ENCODE data around the gene GDPD1.

Gene GDPD1

GRCh38 chr17:59181481-59181880 is 38.8 kb upstream of the GDPD1 start:
- DNase-seq (ENCODE audit: low read depth) = no peak
- no peak overlapping the region for H3K4me3 ChIP-seq (ENCODE audit: low read depth, low read length)
- TF ChIP-seq, protein P1, sequence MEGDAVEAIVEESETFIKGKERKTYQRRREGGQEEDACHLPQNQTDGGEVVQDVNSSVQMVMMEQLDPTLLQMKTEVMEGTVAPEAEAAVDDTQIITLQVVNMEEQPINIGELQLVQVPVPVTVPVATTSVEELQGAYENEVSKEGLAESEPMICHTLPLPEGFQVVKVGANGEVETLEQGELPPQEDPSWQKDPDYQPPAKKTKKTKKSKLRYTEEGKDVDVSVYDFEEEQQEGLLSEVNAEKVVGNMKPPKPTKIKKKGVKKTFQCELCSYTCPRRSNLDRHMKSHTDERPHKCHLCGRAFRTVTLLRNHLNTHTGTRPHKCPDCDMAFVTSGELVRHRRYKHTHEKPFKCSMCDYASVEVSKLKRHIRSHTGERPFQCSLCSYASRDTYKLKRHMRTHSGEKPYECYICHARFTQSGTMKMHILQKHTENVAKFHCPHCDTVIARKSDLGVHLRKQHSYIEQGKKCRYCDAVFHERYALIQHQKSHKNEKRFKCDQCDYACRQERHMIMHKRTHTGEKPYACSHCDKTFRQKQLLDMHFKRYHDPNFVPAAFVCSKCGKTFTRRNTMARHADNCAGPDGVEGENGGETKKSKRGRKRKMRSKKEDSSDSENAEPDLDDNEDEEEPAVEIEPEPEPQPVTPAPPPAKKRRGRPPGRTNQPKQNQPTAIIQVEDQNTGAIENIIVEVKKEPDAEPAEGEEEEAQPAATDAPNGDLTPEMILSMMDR (conservative IDR thresholded peaks at IDR 0.05; ENCODE audit: low read depth, low read length) = no peak

- TF ChIP-seq, protein P1 (conservative IDR thresholded peaks at IDR 0.05; ENCODE audit: low read depth, low read length) = no peak
- no peak overlapping the region for H3K4me3 ChIP-seq (ENCODE audit: low read depth, low read length)
- no peak for DNase-seq (ENCODE audit: low read depth)
Observed at GRCh38 chr17:59185997-59186396, 34.3 kb upstream of the GDPD1 start.

GRCh38 chr17:59186850-59187249 is 33.5 kb upstream of the GDPD1 start:
- no peak overlapping the region for H3K4me3 ChIP-seq (ENCODE audit: low read depth, low read length)
- DNase-seq (ENCODE audit: low read depth) = no peak
- TF ChIP-seq, protein P1 (conservative IDR thresholded peaks at IDR 0.05; ENCODE audit: low read depth, low read length) = no peak

DNA sequence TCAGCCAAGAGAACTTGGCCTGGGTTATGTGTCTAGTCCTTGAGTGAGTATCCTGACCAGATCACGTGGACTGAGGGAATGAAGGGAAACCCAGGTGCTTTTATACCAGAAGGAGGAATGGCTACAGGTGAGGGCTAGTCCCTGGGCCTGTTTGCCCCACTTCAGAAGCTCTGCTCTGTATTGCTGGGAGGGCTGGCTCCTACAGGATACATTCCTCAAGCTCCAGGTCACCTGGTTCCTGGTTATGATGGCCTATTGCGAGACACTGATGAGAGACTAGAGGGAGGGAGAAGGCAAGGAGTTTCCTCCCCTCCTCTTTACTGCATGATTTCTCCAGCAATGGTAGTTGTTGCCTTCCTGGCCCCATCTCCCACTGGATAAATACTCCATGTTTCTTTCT is 29.5 kb upstream of the GDPD1 start:
- H3K4me3 ChIP-seq (ENCODE audit: low read depth, low read length) = no peak overlapping the region
- DNase-seq (ENCODE audit: low read depth) = no peak
- TF ChIP-seq, protein P1 (conservative IDR thresholded peaks at IDR 0.05; ENCODE audit: low read depth, low read length) = no peak

DNA sequence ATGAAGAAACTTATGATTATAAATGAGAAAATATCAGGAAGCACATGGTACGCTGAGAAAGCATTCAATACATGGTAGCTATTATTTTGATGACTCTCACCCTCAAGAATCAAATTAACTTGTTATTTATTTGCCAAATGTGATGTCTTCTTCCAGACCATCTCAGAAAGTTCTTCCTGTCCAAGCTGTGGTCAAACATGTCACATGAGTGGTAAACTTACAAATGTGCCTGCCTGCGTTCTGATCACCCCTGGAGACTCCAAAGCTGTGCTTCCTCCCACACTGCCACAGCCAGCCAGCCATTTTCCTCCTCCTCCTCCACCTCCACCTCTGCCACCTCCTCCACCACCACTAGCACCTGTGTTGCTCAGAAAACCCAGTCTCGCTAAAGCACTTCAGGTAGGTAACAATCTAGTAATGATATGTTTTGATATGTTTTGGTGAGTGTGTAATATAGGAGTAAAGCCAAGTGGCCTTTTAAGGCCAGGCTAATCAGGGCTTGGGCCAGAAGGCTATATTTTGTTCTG is 26.9 kb upstream of the GDPD1 start:
- H3K4me3 ChIP-seq (ENCODE audit: low read depth, low read length) = no peak overlapping the region
- no peak for DNase-seq (ENCODE audit: low read depth)
- TF ChIP-seq, protein P1 (conservative IDR thresholded peaks at IDR 0.05; ENCODE audit: low read depth, low read length) = no peak

DNA sequence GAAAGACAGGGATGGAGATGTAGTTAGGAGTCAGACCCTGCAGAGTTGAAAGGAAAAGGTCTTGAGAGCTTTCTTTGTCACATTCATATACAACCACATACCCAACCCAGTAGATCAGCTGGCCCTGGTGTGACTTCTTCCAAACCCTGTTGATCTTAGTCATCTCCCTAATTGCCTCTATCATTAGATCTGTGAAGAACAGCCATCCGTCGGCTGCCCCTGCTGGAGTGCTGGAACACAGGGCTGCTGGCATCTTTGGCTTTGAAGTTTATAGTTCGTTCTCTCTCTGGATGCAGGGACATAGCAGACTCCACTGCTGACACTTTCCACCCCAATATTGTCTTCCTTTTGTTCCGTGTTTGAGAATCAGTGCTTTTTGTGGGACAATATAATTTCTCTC is 20.9 kb upstream of the GDPD1 start:
- no peak overlapping the region for H3K4me3 ChIP-seq (ENCODE audit: low read depth, low read length)
- TF ChIP-seq, protein P1 (conservative IDR thresholded peaks at IDR 0.05; ENCODE audit: low read depth, low read length) = no peak
- DNase-seq (ENCODE audit: low read depth) = no peak

DNA sequence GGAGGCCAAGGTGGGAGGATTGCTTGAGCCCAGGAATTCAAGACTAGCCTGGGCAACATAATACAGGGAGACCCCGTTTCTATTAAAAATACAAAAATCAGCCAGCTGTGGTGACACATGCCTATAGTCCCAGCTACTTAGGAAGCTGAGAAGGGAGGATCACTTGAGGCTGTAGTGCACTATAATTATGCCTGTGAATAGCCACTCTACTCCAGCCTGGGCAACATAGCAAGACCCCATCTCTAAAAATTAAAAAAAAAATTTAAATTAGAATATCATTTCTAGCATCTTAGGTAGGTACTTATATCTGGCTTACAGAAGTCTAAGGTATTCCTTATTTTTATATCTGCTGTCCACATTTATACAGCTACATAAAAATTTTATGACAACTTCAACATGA is 18.0 kb upstream of the GDPD1 start:
- no peak for DNase-seq (ENCODE audit: low read depth)
- H3K4me3 ChIP-seq (ENCODE audit: low read depth, low read length) = no peak overlapping the region
- TF ChIP-seq, protein P1 (conservative IDR thresholded peaks at IDR 0.05; ENCODE audit: low read depth, low read length) = no peak

Data from choroid plexus epithelial cell (primary cell).